ENCODE measurements around the gene COL4A1. TPM values are rescaled to one million over a fixed set of nuclear protein-coding genes. Genes with fewer than 3 reads are reported as not detected.

Gene COL4A1
- total RNA-seq, 1 experiment from 2014 or later: 269 TPM

DNA sequence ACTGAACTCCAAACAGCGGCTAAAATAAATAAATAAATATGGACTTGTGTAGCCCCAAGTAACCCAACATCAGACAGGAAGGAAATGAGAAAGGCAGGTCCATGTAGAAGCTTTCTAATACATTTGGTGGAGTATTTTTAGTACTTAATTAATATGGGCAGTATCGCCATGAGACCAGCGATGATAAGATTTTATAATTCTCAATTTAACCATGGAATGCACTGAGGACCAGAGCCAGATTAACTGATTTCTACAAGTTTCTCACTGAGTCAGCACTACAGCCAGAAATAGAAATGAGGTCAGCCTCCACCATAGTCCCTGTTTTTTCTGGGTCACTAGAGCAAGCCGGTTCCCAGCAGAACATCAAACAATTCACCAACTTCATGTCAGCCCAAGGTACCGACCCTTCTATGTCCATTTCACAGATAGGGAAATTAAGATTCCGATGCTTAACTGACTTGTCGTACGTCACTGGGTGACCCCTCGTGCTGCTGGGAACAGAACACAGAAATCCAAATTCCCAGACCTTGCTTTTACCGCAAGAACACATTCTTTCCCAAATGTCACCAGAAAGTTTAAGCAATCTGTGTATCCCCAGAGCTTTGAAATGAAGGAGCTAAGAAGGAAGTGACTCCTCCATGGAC lies 90.4 kb downstream of the COL4A1 start:
- Histone ChIP-seq H3K9me3 (replicated peaks) (no peaks in the 10 kb centered on the region), H3K27ac (no peak overlapping the region), H3K4me3 (no peak overlapping the region), H3K27me3 (no peaks in the 10 kb centered on the region), H3K36me3 (peaks cover 7% of the 10 kb centered on the region; the same call in 1 of the 2 replicates), H3K4me1 (no peaks in the 10 kb centered on the region)
- DNase-seq: no peak

DNA sequence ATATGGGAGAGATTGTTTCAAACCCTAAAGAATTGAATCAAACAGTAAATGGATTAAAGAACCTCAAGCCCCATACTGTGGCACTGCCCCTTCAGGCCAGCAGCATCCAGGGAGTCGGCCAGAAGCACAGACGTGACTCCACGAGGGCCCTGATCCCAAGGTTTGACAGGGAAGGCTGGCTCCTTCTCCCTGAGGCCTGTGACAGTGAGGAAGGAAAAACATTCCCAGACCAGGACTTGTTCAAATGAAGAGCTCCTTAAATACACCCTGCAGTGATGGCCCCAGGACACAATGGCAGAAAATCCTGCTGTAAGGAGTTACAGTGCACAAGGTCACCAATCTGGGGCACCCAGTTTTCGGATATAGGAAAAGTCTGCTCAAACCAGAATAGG lies 91.0 kb downstream of the COL4A1 start:
- peaks cover 12% of the 10 kb centered on the region; the same call in 1 of the 2 replicates for H3K36me3 ChIP-seq
- no peak for DNase-seq

DNA sequence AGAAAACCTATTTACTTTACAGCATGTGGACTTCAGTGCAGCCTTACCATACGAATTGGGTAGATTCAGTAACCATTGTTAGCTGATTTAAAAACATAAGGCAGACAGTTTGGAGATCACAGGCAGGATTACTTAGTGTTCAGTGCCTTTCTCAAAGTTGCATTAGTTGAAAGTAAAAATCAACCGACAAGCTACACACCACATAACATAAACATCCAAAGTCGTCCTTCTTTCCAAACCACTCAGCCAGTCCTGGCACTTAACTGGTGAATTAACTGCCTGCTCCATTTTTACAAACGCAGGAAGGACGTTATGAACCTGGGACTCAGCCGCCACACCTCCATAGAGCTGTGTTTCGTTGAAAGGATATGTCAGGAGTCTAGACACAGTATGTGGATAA lies 91.4 kb downstream of the COL4A1 start:
- H3K27me3 ChIP-seq: no peaks in the 10 kb centered on the region
- H3K27ac ChIP-seq: no peak overlapping the region
- H3K4me1 ChIP-seq: no peaks in the 10 kb centered on the region
- peaks cover 12% of the 10 kb centered on the region; the same call in 1 of the 2 replicates for H3K36me3 ChIP-seq
- no peak overlapping the region for H3K4me3 ChIP-seq
- no peaks in the 10 kb centered on the region for H3K9me3 ChIP-seq (replicated peaks)
- DNase-seq: no peak

More for the DNA sequence above, 91.0 kb downstream of the COL4A1 start:
- Histone ChIP-seq H3K27ac (no peak overlapping the region), H3K9me3 (replicated peaks) (no peaks in the 10 kb centered on the region), H3K4me3 (no peak overlapping the region), H3K27me3 (no peaks in the 10 kb centered on the region), H3K4me1 (no peaks in the 10 kb centered on the region)

GRCh38 chr13:110214637-110215036 lies 92.3 kb downstream of the COL4A1 start:
- Histone ChIP-seq H3K4me1 (no peaks in the 10 kb centered on the region), H3K27me3 (no peaks in the 10 kb centered on the region), H3K36me3 (peaks cover 14% of the 10 kb centered on the region; the same call in 1 of the 2 replicates)

GRCh38 chr13:110213461-110214074 lies 93.4 kb downstream of the COL4A1 start:
- Histone ChIP-seq H3K27me3 (no peaks in the 10 kb centered on the region), H3K9me3 (replicated peaks) (no peaks in the 10 kb centered on the region), H3K4me3 (no peak overlapping the region), H3K27ac (no peak overlapping the region), H3K36me3 (peaks cover 21% of the 10 kb centered on the region), H3K4me1 (no peaks in the 10 kb centered on the region)
- DNase-seq: no peak

More at GRCh38 chr13:110214637-110215036, 92.3 kb downstream of the COL4A1 start:
- no peak for DNase-seq
- H3K9me3 ChIP-seq (replicated peaks): no peaks in the 10 kb centered on the region
- H3K4me3 ChIP-seq: no peak overlapping the region
- no peak overlapping the region for H3K27ac ChIP-seq

DNA sequence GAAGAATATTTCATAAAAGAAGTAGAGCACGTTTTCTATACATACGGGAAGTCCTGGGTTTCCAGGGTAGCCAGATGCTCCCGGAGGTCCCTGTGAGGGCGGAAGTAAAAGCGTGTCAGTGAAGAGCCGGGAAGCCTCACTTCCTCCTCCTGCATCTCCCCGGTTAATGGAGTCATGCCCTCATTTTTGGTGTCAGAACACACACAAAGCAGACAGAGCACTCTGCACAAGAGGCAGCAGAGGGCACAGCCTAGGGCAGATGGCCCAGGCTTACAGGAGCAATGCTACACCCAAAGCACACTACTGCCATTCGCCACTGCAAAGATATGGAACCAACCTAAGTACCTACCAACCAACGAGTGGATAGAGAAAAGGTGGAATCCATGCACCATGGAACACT lies 94.4 kb downstream of the COL4A1 start:
- H3K36me3 ChIP-seq: peaks cover 23% of the 10 kb centered on the region
- no peaks in the 10 kb centered on the region for H3K9me3 ChIP-seq (replicated peaks)
- no peaks in the 10 kb centered on the region for H3K27me3 ChIP-seq
- H3K4me3 ChIP-seq: no peak overlapping the region
- no peak overlapping the region for H3K27ac ChIP-seq
- no peak for DNase-seq
- no peaks in the 10 kb centered on the region for H3K4me1 ChIP-seq

GRCh38 chr13:110211735-110212134 lies 95.2 kb downstream of the COL4A1 start:
- H3K27me3 ChIP-seq: no peaks in the 10 kb centered on the region
- no peaks in the 10 kb centered on the region for H3K4me1 ChIP-seq
- no peaks in the 10 kb centered on the region for H3K9me3 ChIP-seq (replicated peaks)
- no peak overlapping the region for H3K27ac ChIP-seq
- DNase-seq: no peak
- H3K4me3 ChIP-seq: no peak overlapping the region
- peaks cover 23% of the 10 kb centered on the region for H3K36me3 ChIP-seq

DNA sequence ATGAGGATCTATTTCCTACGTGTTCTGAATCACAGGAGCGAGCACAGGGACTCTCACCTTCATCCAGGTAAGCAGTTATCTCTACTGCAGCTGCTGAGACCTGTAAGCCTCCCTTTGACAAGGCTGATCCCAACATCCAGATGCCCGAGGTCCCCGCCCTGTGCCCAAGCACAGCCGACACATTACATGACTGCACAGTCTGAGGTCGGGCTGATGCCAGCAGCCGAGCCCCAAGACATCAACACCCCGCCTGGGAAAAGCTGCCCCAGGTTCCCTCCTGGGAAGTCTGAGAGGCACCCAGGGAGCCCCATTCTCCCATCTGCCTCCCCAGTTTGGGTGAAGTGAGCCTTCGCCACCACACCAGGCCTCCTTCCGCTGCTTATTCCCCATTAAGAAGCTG lies 95.9 kb downstream of the COL4A1 start:
- Histone ChIP-seq H3K9me3 (replicated peaks) (no peaks in the 10 kb centered on the region), H3K27me3 (no peaks in the 10 kb centered on the region), H3K4me1 (no peaks in the 10 kb centered on the region), H3K27ac (no peak overlapping the region), H3K4me3 (no peak overlapping the region), H3K36me3 (peaks cover 26% of the 10 kb centered on the region)
- DNase-seq: no peak

- DNase-seq: no peak
- Histone ChIP-seq H3K4me1 (no peaks in the 10 kb centered on the region), H3K27ac (no peak overlapping the region), H3K36me3 (peaks cover 30% of the 10 kb centered on the region), H3K27me3 (no peaks in the 10 kb centered on the region), H3K9me3 (replicated peaks) (no peaks in the 10 kb centered on the region), H3K4me3 (no peak overlapping the region)
Measured at GRCh38 chr13:110210604-110210985, 96.4 kb downstream of the COL4A1 start.

DNA sequence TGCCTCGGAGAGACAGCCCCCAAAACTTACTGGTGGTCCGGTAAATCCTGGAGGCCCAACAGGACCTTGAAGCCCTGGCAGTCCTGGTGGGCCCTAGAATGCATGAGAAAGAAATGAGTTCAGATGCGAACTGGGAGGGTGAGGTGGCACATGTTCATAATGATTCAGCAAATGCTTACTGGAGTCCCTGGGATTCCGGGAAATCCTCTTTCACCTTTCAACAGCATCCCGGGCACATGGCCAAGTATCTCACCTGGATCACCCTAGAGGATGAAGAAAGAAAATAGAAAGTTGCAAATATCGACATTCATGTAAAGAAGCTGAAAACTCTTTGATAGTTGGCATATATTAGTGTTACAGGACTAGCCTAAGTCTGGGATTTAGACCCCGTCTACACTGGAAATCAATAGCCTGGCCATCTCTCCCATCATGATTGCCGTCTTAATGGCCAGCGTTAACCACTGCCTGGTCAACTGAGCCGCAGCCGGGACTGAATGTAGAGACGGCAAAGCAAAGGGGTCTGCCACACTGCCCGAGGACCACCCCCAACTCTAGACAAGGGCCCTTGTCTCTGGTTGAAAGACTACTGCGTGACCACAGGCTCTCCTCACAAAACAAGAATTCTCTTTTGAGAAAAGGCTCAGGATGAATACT lies 96.9 kb downstream of the COL4A1 start:
- Histone ChIP-seq H3K27me3 (no peaks in the 10 kb centered on the region), H3K36me3 (peaks cover 35% of the 10 kb centered on the region), H3K4me3 (no peak overlapping the region), H3K4me1 (no peaks in the 10 kb centered on the region), H3K9me3 (replicated peaks) (no peaks in the 10 kb centered on the region), H3K27ac (no peak overlapping the region)
- no peak for DNase-seq

GRCh38 chr13:110208116-110208515 lies 98.8 kb downstream of the COL4A1 start:
- no peak for DNase-seq
- Histone ChIP-seq H3K27me3 (no peaks in the 10 kb centered on the region), H3K36me3 (peaks cover 44% of the 10 kb centered on the region), H3K27ac (no peak overlapping the region), H3K9me3 (replicated peaks) (no peaks in the 10 kb centered on the region), H3K4me3 (no peak overlapping the region), H3K4me1 (no peaks in the 10 kb centered on the region)

DNA sequence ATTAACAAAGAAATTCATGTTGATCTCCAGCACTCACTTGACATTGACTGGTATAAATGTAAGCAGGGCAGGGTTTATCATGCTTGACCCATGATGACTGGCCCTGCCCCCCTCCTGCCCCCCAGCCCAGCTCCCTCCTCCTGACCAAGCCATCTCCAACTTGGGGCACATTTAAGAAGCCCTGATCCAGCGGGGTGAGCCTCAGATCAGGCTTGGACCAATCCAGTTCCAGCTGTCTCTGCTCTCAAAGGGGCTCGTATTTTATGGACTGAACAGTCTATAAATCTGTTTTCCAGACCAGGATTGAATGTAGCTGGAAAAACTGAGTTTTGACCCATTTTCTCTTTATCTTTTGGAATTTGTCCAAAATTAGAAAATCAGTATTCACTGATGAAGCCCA lies 100.0 kb downstream of the COL4A1 start:
- Histone ChIP-seq H3K4me1 (no peaks in the 10 kb centered on the region), H3K9me3 (replicated peaks) (no peaks in the 10 kb centered on the region), H3K4me3 (no peak overlapping the region), H3K36me3 (peaks cover 45% of the 10 kb centered on the region), H3K27me3 (no peaks in the 10 kb centered on the region), H3K27ac (no peak overlapping the region)
- no peak for DNase-seq

- Histone ChIP-seq H3K36me3 (peaks cover 36% of the 10 kb centered on the region), H3K4me3 (no peak overlapping the region), H3K27ac (no peak overlapping the region), H3K27me3 (no peaks in the 10 kb centered on the region), H3K4me1 (no peaks in the 10 kb centered on the region), H3K9me3 (replicated peaks) (no peaks in the 10 kb centered on the region)
- DNase-seq: no peak
Measured at GRCh38 chr13:110206185-110206584, 100.8 kb downstream of the COL4A1 start.

GRCh38 chr13:110201114-110201513 lies 105.8 kb downstream of the COL4A1 start:
- H3K36me3 ChIP-seq: peaks cover 39% of the 10 kb centered on the region

DNA sequence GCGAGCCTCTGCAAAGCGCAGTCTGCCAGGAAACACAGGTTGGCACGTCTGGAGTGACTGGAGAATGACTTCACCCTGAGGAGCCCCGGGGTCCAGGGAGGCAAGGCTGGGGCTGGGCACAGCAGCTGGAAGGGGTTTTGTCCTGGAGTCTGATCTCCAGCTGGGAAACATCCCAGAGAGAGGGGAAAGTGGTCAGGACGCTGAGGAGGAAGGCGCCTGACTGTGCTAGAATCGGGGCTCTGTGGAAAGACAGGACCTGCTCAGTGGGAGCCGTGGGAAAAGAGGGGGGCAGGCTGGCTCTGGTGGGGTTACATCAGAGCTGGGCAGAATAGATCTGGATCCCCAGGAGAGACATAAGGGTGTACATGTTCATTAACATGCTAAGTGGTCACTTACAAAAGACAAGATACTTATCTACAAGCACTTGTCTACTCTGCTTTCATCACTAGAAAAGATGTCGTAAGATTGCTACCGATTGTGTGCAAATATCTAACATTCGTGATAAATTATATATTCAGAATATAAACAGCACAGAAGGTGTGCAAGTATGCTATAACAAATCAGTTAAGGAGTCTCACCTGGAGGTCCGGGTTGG lies 106.6 kb downstream of the COL4A1 start:
- no peak overlapping the region for H3K27ac ChIP-seq
- no peaks in the 10 kb centered on the region for H3K27me3 ChIP-seq
- no peak for DNase-seq
- no peak overlapping the region for H3K4me3 ChIP-seq
- no peaks in the 10 kb centered on the region for H3K9me3 ChIP-seq (replicated peaks)
- peaks cover 31% of the 10 kb centered on the region for H3K36me3 ChIP-seq
- no peaks in the 10 kb centered on the region for H3K4me1 ChIP-seq

More at GRCh38 chr13:110201114-110201513, 105.8 kb downstream of the COL4A1 start:
- no peak overlapping the region for H3K27ac ChIP-seq
- no peak for DNase-seq
- no peaks in the 10 kb centered on the region for H3K27me3 ChIP-seq
- no peaks in the 10 kb centered on the region for H3K4me1 ChIP-seq
- no peak overlapping the region for H3K4me3 ChIP-seq
- H3K9me3 ChIP-seq (replicated peaks): no peaks in the 10 kb centered on the region
